ENCODE data around the gene TBC1D22A. TPM values are rescaled to one million over a fixed set of nuclear protein-coding genes. Genes with fewer than 3 reads are reported as not detected.

The TBC1D22A gene
- total and polyA plus RNA-seq, 2 experiments from 2014 or later, result 9.6 to 13.3 TPM

DNA sequence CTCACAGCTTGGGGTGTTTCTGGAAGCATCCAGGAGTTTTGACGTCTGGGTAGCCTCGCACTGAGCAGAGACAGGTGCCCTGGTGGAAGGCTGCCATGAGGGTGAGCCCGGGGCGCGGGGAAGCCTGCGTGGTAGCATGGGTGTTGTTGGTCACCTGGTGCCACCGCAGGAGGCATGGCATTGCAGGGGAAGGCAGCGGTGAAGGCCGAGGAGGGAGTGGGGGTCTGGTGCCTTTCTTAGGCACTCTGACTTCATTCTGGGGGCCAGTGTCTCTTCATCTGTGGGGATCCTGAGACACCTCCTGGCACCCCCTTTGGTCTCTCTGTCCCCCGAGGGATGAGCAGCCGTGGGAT lies 271.2 kb downstream of the TBC1D22A start:
- H3K79me2 ChIP-seq (replicated peaks; ENCODE audit: insufficient read depth), result peaks cover 3% of the 10 kb centered on the region; the same call in 1 of the 2 replicates
- H3K4me3 ChIP-seq, result no peak overlapping the region
- Mint-ChIP-seq H3K4me1 (peaks cover 20% of the 10 kb centered on the region), H3K9me3 (no peaks in the 10 kb centered on the region), H3K36me3 (ENCODE audit: low read depth) (no peaks in the 10 kb centered on the region), H3K27me3 (ENCODE audit: insufficient read depth, low read depth, poor library complexity) (peaks cover 14% of the 10 kb centered on the region), H3K27ac (no peak overlapping the region), H3K4me3 (no peak overlapping the region)
- H3K9me2 ChIP-seq (ENCODE audit: insufficient read depth), result no peaks in the 10 kb centered on the region
- H3K4me1 ChIP-seq (ENCODE audit: insufficient read depth), result no peaks in the 10 kb centered on the region
- no peak for TF ChIP-seq REST (IDR thresholded peaks at IDR 0.05; ENCODE audit: unreplicated experiment)
- no peak for TF ChIP-seq STAT1 (IDR thresholded peaks at IDR 0.05; ENCODE audit: unreplicated experiment)
- TF ChIP-seq POLR2AphosphoS5 (IDR thresholded peaks at IDR 0.05; ENCODE audit: low read depth), result no peak
- no peak for TF ChIP-seq CREB1 (CRISPR knock-in tag; IDR thresholded peaks at IDR 0.05; ENCODE audit: low read depth)
- TF ChIP-seq, protein P1, sequence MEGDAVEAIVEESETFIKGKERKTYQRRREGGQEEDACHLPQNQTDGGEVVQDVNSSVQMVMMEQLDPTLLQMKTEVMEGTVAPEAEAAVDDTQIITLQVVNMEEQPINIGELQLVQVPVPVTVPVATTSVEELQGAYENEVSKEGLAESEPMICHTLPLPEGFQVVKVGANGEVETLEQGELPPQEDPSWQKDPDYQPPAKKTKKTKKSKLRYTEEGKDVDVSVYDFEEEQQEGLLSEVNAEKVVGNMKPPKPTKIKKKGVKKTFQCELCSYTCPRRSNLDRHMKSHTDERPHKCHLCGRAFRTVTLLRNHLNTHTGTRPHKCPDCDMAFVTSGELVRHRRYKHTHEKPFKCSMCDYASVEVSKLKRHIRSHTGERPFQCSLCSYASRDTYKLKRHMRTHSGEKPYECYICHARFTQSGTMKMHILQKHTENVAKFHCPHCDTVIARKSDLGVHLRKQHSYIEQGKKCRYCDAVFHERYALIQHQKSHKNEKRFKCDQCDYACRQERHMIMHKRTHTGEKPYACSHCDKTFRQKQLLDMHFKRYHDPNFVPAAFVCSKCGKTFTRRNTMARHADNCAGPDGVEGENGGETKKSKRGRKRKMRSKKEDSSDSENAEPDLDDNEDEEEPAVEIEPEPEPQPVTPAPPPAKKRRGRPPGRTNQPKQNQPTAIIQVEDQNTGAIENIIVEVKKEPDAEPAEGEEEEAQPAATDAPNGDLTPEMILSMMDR (conservative IDR thresholded peaks at IDR 0.05; ENCODE audit: low read depth in 2 of 2), result no peak
- no peak for TF ChIP-seq ETS1 (IDR thresholded peaks at IDR 0.05)
- TF ChIP-seq ZNF331 (CRISPR knock-in tag; IDR thresholded peaks at IDR 0.05; ENCODE audit: low read depth), result no peak
- TF ChIP-seq NANOG (IDR thresholded peaks at IDR 0.05; ENCODE audit: borderline replicate concordance), result no peak
- TF ChIP-seq JUNB (IDR thresholded peaks at IDR 0.05; ENCODE audit: unreplicated experiment), result no peak
- no peak for TF ChIP-seq EZH2phosphoT487 (IDR thresholded peaks at IDR 0.05; ENCODE audit: unreplicated experiment)
- H4K20me1 ChIP-seq (replicated peaks; ENCODE audit: insufficient read depth), result 0 out of 2 replicates have a peak, but pooled peaks cover 4% of the 10 kb centered on the region
- DNase-seq (ENCODE audit: low spot score) (no peak), ATAC-seq (no peak)
- H2AFZ ChIP-seq, result no peak overlapping the region
- H3K27ac ChIP-seq (ENCODE audit: low read depth), result no peak overlapping the region
- no peaks in the 10 kb centered on the region for H3F3A ChIP-seq (replicated peaks; ENCODE audit: low read depth)
- no peaks in the 10 kb centered on the region for H3K36me3 ChIP-seq (ENCODE audit: insufficient read depth)
- no peak overlapping the region for H3K4me2 ChIP-seq
- H3K27me3 ChIP-seq (ENCODE audit: insufficient read depth), result no peaks in the 10 kb centered on the region
